Activated naive CD8-positive, alpha-beta T cell treated with anti-CD3 and anti-CD28 coated beads, Interleukin-2, amount 50 U/mL, for 24 hours (primary cell): ENCODE data around the gene RPP14.
"Not testable (repeated sequence)": the region's sequence is repeated elsewhere in the genome, so short reads cannot be mapped to it uniquely, and the experiment has no call there.

Experiments
- ATAC-seq: fragments of 150-1000 bp; cut with Tn5 transposase; one replicate; pipeline ENCODE4 v1.10.0; 2021
- DNase-seq: peaks from one replicate; pipeline ENCODE4 v3.0.0; 2021
- H3K27ac Mint-ChIP-seq: one replicate; pipeline ENCODE4 v1.8.0; 2021; ENCODE audit warnings: mild to moderate bottlenecking, mixed read lengths
- H3K27me3 Mint-ChIP-seq: one replicate; pipeline ENCODE4 v1.8.0; 2021; ENCODE audit warnings: mixed read lengths
- H3K36me3 Mint-ChIP-seq: one replicate; pipeline ENCODE4 v1.8.0; 2021; ENCODE audit warnings: low read depth, mixed read lengths
- H3K4me1 Mint-ChIP-seq: one replicate; pipeline ENCODE4 v1.8.0; 2021; ENCODE audit warnings: mixed read lengths
- H3K4me3 Mint-ChIP-seq: one replicate; pipeline ENCODE4 v1.8.0; 2021; ENCODE audit warnings: mild to moderate bottlenecking, moderate library complexity, mixed read lengths
- H3K9me3 Mint-ChIP-seq: one replicate; pipeline ENCODE4 v1.8.0; 2021; ENCODE audit warnings: mixed read lengths

Gene RPP14

DNA sequence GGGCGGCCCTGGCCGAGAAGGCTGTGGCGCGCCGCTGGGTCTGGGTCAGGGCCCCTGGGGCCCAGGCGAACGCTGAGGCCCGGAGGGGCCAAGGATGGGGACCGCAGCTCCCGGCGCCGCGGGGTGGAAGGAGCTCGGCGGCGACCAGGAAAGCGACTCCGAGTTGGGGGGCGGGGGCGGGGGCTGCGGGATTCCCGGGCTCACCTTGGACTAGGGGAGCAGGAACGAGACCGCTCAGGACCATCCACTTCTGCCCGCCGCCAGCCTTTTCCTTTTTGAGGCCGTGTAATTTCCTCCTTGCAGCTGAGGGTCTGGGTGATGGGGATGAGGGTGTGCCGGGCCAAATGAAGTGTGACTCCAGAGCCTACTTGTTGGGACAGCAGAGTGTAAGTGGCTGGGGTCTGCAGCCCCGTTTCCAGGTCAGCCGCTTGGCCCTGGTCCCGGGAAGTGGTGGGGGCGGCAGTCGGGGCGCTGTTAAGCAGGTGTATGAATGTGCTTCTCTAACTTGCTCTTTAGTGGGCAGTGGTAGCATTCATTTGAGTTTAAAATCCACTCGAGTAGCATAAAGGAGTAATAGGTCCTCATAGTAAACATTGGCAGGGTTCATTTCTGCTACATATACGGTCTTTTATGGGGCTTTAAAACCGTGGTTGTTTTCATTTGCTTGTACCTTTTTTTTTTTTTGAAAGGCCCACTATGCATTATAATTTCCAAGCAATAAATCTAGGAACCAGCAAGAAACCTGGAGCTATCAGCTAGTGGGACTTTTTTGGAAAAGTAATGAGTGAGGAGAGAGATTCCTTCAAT, 27.4 kb downstream of the RPP14 start:
- ATAC-seq = peak; percentile 20
- H3K4me1 Mint-ChIP-seq = peaks cover 43% of the 10 kb centered on the region
- peak; percentile 53 for DNase-seq
- no peaks in the 10 kb centered on the region for H3K9me3 Mint-ChIP-seq
- no peaks in the 10 kb centered on the region for H3K27me3 Mint-ChIP-seq
- peak overlapping the region; percentile 89 for H3K27ac Mint-ChIP-seq
- H3K4me3 Mint-ChIP-seq = peak overlapping the region; percentile 97
- H3K36me3 Mint-ChIP-seq = peaks cover 8% of the 10 kb centered on the region

DNA sequence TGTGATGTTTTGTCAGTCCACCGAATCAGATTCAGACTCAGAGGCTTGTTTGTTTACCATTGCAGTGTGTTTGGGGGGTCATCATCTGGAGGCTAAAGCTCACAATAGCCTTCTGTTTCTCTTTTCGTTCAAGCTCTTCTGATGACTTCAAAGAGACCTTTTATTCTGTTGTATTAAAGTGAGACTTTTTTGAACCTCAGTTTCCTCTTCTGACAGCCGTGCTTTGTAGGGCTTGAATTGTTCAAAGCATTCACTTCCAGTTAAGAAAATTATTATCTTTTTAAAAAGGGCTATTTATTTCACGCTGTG, 27.9 kb downstream of the RPP14 start:
- Mint-ChIP-seq H3K4me1 (peaks cover 45% of the 10 kb centered on the region), H3K27ac (peak overlapping the region; percentile 89), H3K36me3 (peaks cover 9% of the 10 kb centered on the region), H3K9me3 (no peaks in the 10 kb centered on the region), H3K4me3 (peak overlapping the region; percentile 97), H3K27me3 (no peaks in the 10 kb centered on the region)
- no peak for ATAC-seq
- DNase-seq = no peak

DNA sequence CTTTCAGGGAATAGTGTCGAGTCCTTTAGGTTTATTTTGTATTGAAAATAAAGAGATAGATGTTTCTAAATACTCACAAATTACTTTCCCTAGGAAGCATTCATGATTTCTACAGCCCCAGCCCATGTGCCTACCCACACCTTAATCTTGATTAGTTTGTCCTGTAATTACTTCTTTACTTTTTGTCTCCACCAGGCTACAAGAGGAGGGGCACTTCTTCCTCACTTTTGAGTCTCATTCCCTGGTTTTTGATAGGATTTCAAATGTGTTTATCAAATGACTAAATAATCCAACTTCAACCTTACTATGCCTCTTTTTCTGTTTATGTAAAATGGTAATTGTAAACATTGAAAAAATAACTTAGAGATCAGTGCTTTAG, 28.4 kb downstream of the RPP14 start:
- peak overlapping the region; percentile 97 for H3K4me3 Mint-ChIP-seq
- H3K27ac Mint-ChIP-seq = peak overlapping the region; percentile 92
- H3K9me3 Mint-ChIP-seq = no peaks in the 10 kb centered on the region
- H3K4me1 Mint-ChIP-seq = peaks cover 47% of the 10 kb centered on the region
- peaks cover 12% of the 10 kb centered on the region for H3K36me3 Mint-ChIP-seq
- ATAC-seq (no peak), DNase-seq (no peak)
- no peaks in the 10 kb centered on the region for H3K27me3 Mint-ChIP-seq

DNA sequence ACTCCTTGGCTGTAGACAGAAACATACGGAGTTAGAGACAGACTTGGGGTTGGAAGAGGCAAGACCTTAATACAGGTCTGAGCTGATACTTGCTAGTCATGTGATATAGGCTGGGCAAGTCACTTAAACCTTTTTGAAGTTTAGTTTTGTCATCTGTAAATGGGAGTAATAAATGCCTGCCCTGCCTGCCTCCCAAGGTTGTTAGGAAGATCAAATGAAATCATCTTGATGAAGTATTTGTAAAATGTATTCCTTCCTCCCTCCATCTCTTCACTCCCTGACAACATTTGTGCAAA, 29.6 kb downstream of the RPP14 start:
- ATAC-seq (no peak), DNase-seq (no peak)
- H3K27ac Mint-ChIP-seq = peak overlapping the region; percentile 92
- peaks cover 13% of the 10 kb centered on the region for H3K36me3 Mint-ChIP-seq
- H3K4me1 Mint-ChIP-seq = peaks cover 47% of the 10 kb centered on the region
- H3K27me3 Mint-ChIP-seq = no peaks in the 10 kb centered on the region
- peak overlapping the region; percentile 97 for H3K4me3 Mint-ChIP-seq
- no peaks in the 10 kb centered on the region for H3K9me3 Mint-ChIP-seq

DNA sequence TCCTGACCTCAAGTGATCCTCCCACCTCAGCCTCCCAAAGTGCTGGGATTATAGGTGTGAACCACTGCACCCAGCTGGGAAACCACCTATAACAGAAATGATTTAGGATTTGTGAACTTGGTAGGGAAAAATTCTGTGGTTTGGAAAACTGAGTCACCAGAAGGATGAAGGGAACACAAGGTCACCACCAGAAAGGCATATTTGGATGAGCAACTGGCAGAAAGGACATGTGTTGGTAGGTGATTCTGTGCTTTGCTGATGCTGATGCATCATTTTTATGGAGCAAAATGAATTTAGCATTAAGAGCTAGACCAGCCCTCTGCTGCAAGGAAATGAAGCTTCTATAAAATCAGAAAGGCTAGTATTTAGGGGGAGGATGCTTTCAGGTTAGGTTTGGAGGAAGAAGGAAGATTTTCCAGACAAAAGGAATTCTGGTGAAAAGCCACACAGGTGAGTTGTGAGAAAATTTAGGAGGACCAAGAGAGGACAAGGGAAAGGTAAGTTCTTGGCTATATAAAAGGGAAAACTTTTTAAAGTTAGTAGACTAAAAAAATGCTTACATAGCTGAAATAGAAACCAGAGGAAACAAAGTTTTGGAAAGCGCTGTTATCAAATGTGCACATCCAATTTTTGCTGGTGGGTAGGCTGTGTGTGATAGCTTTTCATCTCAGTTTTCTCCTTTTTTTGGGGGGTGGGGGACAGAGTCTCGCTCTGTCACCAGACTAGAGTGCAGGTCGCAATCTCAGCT, 30.3 kb downstream of the RPP14 start:
- Mint-ChIP-seq H3K9me3 (no peaks in the 10 kb centered on the region), H3K4me3 (peak overlapping the region; percentile 0), H3K27ac (peak overlapping the region; percentile 92), H3K4me1 (peaks cover 51% of the 10 kb centered on the region), H3K27me3 (no peaks in the 10 kb centered on the region), H3K36me3 (peaks cover 18% of the 10 kb centered on the region)
- ATAC-seq (no peak), DNase-seq (no peak)

DNA sequence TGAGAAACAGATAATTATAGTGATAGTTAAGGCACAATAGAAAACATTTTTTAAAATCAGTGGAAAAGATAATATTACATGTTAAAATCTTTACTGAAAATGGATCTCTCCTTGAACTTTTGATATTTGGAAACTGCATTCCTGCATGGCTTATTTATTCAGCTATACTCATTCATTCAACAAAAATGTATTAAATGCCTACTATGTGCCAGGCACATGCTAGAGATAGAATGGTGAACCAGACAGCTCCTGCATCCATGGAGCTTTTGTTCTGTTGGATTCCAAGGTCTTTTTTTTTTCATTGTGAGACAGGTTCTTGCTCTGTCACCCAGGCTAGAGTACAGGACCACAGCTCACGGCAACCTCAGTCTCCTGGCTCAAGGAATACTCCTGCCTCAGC, 31.1 kb downstream of the RPP14 start:
- DNase-seq (no peak), ATAC-seq (no peak)
- H3K27ac Mint-ChIP-seq = no peak overlapping the region
- no peaks in the 10 kb centered on the region for H3K9me3 Mint-ChIP-seq
- H3K36me3 Mint-ChIP-seq = peaks cover 18% of the 10 kb centered on the region
- H3K27me3 Mint-ChIP-seq = no peaks in the 10 kb centered on the region
- H3K4me1 Mint-ChIP-seq = peaks cover 45% of the 10 kb centered on the region
- H3K4me3 Mint-ChIP-seq = no peak overlapping the region

DNA sequence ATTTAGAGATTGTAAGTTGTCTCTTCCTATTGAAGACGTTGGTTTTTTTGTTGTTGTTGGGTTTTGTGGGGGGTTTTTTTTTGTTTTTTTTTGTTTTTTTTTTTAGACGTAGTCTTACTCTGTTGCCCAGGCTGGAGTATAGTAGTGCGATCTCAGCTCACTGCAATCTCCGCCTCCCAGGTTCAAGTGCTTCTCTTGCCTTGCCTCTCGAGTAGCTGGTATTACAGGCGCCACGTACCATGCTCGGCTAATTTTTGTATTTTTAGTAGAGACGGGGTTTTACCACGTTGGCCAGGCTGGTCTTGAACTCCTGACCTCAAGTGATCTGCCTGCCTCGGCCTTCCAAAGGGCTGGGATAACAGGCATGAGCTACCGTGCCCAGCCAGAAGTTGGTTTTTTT, 33.1 kb downstream of the RPP14 start:
- not testable (repeated sequence) for H3K27ac Mint-ChIP-seq, DNase-seq
- H3K4me1 Mint-ChIP-seq = peaks cover 34% of the 10 kb centered on the region

DNA sequence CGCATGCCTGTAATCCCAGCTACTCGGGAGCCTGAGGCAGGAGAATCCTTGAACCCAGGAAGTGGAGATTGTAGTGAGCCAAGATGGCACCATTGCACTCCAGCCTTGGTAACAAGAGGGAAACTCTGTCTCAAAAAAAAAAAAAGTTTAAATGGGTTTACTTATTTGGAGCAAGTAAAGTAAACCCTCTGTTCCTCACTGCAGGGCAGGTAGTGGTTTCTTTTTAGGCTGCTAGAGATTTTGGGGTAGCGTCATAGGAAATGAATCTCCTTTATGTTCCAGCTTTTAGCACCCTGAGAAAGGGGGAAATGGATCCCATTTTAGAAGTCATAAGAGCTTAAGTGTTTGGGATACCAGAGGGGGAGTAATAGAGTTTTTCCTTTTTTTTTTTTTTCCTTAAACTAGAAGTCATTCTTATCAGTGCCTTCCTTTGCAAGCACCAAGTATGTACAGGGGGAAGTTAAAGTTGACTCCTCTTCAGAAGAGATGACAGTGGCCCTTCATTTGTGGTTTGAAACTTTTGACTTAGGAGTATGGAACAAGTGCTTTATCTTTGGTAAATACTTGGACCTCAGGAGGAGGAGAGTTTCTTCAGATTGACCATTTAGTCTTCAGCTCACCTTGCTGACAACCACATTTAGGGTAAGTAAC, 34.7 kb downstream of the RPP14 start:
- Mint-ChIP-seq H3K27ac (peak overlapping the region; percentile 42), H3K4me1 (peaks cover 23% of the 10 kb centered on the region)
- ATAC-seq = no peak

More for the DNA sequence above, 33.1 kb downstream of the RPP14 start:
- H3K4me3 Mint-ChIP-seq, H3K9me3 Mint-ChIP-seq, H3K27me3 Mint-ChIP-seq, ATAC-seq: not testable (repeated sequence)
- peaks cover 26% of the 10 kb centered on the region for H3K36me3 Mint-ChIP-seq

DNA sequence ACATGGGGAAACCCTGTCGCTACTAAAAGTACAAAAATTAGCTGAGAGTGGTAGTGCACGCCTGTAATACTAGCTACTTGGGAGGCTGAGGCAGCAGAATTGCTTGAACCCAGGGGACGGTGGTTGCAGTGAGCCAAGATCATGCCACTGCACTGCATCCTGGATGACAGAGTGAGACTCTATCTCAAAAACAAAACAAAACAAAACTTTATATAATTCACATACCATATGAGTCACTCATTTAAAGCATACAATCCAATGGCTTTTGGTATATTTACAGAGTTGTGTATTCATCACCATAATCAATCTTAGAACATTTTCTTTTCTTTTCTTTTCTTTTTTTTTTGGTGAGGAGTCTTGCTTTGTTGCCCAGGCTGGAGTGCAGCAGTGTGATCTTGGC, 35.3 kb downstream of the RPP14 start:
- Mint-ChIP-seq H3K9me3 (no peaks in the 10 kb centered on the region), H3K27ac (peak overlapping the region; percentile 42), H3K36me3 (peaks cover 23% of the 10 kb centered on the region), H3K27me3 (no peaks in the 10 kb centered on the region), H3K4me3 (no peak overlapping the region), H3K4me1 (peaks cover 23% of the 10 kb centered on the region)
- ATAC-seq (no peak), DNase-seq (no peak)

More for the DNA sequence above, 34.7 kb downstream of the RPP14 start:
- Mint-ChIP-seq H3K9me3 (no peaks in the 10 kb centered on the region), H3K36me3 (peaks cover 23% of the 10 kb centered on the region), H3K27me3 (no peaks in the 10 kb centered on the region), H3K4me3 (no peak overlapping the region)
- DNase-seq = no peak

DNA sequence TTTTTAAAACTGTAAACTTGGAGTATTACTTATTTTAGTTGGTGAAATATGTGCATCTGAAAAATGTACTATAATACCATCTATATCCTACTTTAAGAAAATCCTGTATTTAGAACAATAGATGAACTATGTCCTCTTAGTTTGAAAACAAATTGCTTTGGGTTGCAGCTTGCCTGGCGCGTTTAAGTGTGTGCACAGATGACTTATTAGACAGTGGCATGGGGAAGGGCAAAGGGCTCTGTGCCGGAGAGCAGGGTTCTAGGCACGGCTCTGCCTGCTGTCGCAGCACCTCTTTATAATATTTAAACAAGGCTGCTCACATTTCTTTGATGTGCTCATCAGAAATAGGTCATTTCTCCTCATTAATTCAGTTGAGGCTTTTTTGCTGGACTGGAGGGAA, 36.6 kb downstream of the RPP14 start:
- H3K4me3 Mint-ChIP-seq = no peak overlapping the region
- no peak overlapping the region for H3K27ac Mint-ChIP-seq
- H3K9me3 Mint-ChIP-seq = no peaks in the 10 kb centered on the region
- H3K36me3 Mint-ChIP-seq = peaks cover 26% of the 10 kb centered on the region
- ATAC-seq (no peak), DNase-seq (no peak)
- no peaks in the 10 kb centered on the region for H3K27me3 Mint-ChIP-seq
- peaks cover 27% of the 10 kb centered on the region for H3K4me1 Mint-ChIP-seq

DNA sequence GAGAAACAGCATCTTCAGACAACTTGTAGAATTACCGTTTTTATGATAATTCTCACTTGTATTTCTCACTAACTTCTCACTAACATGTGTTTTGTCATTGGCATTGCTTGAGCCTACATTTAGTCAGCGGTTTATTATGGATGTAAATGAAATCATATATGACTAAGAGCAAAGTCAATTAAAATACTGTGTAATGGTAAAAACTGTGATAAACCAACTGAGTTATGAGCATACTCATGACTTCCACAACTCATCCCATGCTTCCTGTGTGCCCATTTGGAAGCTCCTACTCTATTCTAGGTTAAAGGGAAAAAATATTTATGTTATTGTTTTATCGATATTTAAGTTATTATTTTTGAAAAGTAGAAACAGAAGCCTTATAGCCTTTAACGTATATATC, 39.4 kb downstream of the RPP14 start:
- Mint-ChIP-seq H3K4me1 (peaks cover 44% of the 10 kb centered on the region), H3K36me3 (peaks cover 30% of the 10 kb centered on the region), H3K4me3 (no peak overlapping the region), H3K27me3 (no peaks in the 10 kb centered on the region), H3K27ac (no peak overlapping the region), H3K9me3 (no peaks in the 10 kb centered on the region)
- DNase-seq (no peak), ATAC-seq (no peak)

DNA sequence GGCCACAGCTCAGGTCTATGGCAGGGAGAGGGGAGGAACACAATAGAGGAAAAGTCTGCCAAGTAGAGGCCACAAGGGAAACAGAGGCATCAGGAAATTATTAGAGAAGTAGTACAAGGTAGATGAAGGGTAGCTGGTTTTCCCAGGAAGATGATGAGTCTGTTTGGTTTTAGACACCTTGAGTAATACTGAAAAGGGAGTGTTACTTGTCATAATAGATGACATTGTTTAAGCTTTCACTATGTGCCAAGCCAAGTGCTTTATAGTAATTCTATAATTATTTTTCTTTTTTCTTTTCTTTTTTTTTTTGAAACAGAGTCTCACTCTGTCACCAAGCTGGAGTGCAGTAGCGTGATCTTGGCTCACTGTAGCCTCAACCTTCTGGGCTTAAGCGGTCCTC, 40.3 kb downstream of the RPP14 start:
- no peak for DNase-seq
- peak; percentile 50 for ATAC-seq
- H3K27me3 Mint-ChIP-seq = no peaks in the 10 kb centered on the region
- peaks cover 46% of the 10 kb centered on the region for H3K4me1 Mint-ChIP-seq
- H3K27ac Mint-ChIP-seq = peak overlapping the region; percentile 41
- peaks cover 25% of the 10 kb centered on the region for H3K36me3 Mint-ChIP-seq
- H3K9me3 Mint-ChIP-seq = no peaks in the 10 kb centered on the region
- no peak overlapping the region for H3K4me3 Mint-ChIP-seq

DNA sequence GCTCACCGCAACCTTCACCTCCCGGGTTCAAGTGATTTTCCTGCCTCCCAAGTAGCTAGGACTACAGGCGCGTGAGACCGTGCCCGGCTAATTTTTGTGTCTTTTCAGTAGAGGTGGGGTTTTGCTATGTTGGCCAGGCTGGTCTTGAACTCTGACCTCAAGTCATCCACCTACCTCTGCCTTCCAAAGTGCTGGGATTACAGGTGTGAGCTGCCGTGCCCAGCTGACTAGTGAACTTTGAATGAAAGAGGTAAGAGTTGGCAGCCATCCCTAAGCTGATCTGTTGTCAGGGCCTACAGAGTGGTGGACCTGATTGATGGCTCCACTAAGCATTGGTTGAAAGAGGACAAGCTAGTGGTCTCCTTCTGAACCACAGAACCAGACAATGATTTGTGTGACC, 41.9 kb downstream of the RPP14 start:
- Mint-ChIP-seq H3K27me3 (no peaks in the 10 kb centered on the region), H3K36me3 (peaks cover 21% of the 10 kb centered on the region), H3K27ac (no peak overlapping the region), H3K4me1 (peaks cover 60% of the 10 kb centered on the region), H3K9me3 (no peaks in the 10 kb centered on the region), H3K4me3 (no peak overlapping the region)
- DNase-seq = no peak
- ATAC-seq = no peak

DNA sequence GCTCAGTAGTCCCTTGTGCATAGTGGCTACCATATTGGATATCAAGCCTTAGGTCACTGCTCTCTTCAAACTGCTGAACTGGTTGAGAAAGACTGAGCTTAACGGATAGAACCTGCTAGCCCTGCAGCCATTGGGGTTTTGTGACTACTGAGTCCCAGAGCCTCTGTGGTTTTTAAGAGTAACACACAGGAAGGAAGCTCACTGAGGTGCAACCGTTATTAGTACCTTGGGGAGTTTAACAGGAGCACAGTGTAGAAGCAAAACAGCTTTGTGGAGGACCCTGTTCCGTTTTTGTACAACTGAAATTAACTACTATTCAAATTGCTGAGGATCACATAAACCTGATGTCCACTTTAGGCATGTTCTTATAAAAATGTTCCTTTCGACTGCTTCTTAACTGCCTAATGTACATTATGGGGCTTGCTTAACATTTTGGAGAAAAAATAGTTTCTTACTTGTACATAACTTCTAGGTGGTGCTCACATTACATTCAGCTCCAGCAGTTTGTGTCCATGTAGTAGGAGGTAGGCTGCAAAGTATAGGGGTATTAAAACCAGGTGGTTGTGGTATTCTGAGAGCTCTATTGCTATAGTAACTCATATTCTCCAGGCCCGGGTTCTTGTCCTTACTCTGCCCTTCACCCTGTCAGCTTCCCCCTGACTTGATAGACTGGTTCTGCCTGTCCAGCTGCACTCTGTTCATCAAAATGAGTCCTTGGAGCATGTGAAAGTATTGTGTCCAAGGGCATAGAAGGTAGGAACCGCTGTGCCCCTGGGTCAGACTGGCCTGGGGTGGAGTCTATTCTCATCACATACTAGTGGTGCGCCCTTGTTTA, 44.0 kb downstream of the RPP14 start:
- no peaks in the 10 kb centered on the region for H3K9me3 Mint-ChIP-seq
- H3K4me3 Mint-ChIP-seq = no peak overlapping the region
- H3K27ac Mint-ChIP-seq = peak overlapping the region; percentile 7
- DNase-seq = no peak
- H3K36me3 Mint-ChIP-seq = peaks cover 18% of the 10 kb centered on the region
- peaks cover 78% of the 10 kb centered on the region for H3K4me1 Mint-ChIP-seq
- peak; percentile 50 for ATAC-seq
- H3K27me3 Mint-ChIP-seq = no peaks in the 10 kb centered on the region
